ENCODE measurements around the gene PRUNE2.

DNA sequence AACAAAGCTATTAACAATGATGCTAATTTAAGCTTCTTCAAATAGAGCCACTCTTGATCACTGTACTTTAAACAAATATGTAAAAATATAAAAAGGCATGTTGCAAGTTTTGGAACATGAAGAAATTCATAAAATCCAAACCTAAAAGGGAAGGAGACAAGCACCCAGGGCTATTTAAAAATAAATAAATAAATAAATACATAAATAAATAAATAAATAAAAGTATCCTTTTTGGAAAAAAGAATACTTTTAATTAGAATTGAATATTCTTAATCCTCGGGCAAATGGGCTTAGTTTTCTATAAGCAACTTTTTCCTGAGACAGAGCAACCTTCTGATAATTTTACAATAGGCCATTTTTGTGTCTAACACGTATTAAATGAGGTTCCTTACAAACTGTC, 289.1 kb downstream of the PRUNE2 start:
- TF ChIP-seq YY1 (IDR thresholded peaks at IDR 0.05; ENCODE audit: insufficient read depth, insufficient read length) (no peak), SUZ12 (IDR thresholded peaks at IDR 0.05; ENCODE audit: extremely low read depth, insufficient read depth, insufficient read length) (no peak), ZNF274 (IDR thresholded peaks at IDR 0.05; ENCODE audit: low read depth, low read length) (no peak)

All from NT2/D1 (cell line).